Cortex of kidney (tissue), 1 donor: ENCODE results near the gene SLX1A.
"Not testable (repeated sequence)": the region's sequence is repeated elsewhere in the genome, so short reads cannot be mapped to it uniquely, and the experiment has no call there.

Experiments
- DNase-seq: peaks from one replicate; lab custom pipeline; 2025; lab: John Stamatoyannopoulos, UW

Gene SLX1A

DNA sequence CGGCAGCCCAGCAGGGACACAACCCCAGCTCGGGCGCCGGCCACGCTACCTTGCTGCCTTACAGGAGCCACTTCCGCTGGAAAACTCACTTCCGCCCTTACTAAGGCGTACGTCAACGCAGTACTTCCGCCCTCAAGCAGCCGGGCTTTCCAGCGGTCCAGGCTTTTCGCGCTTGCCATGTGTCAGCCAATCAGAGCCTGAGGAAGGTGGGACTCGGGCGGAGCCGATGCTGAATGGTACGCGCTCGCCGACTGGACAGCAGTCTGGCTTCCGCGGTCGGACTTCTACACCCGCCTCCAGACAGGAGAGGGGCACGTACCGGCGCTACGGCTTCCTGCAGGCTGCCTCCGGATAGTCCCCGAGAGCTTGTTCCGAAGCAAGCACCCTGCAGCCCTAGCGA, at the start of gene SLX1A, which contains the start of gene BOLA2B:
Gene SLX1A (plus strand): TSS at position 261 of the 400 bp plus-strand sequence. CDS start 210 bp downstream, outside the sequence.
Gene BOLA2B (minus strand): TSS at position 52 of the 400 bp plus-strand sequence. CDS start 71 bp downstream, outside the sequence.
- not testable (repeated sequence) for DNase-seq

DNA sequence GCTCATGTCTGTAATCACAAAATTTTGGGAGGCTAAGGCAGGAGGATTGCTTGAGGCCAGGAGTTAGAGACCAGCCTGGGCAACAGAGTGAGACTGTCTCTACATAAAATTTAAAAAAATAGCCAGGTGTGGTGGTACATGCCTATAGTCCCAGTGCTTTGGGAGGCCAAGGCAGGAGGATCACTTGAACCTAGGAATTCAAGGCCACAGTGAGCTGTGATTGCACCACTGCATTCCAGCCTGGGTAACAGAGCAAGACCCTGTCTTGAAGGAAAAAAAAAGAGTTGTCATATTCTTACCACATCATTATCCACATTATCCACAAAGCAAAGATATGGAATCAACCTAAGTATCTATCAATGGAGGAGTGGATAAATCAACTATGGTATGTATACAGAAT, 49.7 kb upstream of the SLX1A start:
- DNase-seq: no peak

DNA sequence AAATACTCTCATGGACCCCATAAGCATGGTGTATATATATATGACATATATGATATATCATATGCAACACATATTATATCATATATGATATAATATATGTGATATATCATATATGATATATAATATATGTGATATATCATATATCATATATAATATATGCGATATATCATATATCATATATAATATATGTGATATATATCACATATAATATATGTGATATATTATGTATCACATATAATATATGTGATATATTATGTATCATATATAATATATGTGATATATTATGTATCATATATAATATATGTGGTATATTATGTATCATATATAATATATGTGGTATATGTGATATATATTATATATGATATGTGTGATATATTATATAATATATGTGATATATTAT, 48.8 kb upstream of the SLX1A start:
- DNase-seq: no peak

DNA sequence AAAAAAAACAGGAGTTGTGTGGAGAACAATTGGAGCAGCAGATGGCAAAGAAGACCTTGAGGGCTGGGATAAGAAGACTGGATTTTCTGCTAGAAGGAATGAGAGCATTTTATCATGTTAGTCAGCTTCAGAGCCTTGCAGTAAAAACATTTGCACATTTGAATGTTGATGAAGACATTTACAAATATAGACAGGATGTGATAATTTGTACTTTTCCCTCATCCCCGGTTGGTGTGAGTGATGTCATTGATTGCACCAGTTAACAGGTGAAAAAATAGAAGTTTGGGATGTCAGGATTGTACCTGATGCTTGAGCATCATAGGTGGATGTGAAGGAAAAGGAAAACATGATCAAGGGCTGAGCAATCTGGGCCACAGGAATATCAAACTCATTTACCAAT, 48.0 kb upstream of the SLX1A start:
- no peak for DNase-seq

DNA sequence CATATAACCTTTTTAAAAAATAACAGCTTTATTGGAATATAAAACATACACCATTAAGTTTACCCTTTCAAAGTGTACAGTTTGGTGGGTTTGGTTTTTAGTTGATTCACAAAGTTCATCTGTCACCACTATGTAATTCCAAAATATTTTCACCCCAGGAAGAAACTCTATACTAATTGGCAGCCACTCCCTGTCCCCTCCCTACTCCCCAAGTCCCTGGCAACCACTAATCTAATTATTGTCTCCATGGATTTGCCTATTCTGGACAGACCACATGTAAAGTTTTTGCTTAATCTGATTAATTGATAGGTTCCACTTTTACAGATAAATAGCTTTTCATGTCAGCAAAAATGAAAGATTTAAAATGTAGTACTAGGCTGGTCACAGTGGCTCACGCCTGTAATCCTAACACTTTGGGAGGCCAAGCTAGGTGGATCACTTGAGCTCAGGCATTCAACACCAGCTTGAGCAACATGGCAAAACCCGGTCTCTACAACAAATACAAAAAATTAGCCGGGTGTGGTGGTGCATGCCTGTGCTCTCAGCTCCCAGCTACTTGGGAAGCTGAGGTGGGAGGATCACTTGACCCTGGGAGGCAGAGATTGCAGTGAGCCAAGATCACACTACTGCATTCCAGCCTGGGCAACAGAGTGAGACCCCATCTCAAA, 45.7 kb upstream of the SLX1A start:
- no peak for DNase-seq

DNA sequence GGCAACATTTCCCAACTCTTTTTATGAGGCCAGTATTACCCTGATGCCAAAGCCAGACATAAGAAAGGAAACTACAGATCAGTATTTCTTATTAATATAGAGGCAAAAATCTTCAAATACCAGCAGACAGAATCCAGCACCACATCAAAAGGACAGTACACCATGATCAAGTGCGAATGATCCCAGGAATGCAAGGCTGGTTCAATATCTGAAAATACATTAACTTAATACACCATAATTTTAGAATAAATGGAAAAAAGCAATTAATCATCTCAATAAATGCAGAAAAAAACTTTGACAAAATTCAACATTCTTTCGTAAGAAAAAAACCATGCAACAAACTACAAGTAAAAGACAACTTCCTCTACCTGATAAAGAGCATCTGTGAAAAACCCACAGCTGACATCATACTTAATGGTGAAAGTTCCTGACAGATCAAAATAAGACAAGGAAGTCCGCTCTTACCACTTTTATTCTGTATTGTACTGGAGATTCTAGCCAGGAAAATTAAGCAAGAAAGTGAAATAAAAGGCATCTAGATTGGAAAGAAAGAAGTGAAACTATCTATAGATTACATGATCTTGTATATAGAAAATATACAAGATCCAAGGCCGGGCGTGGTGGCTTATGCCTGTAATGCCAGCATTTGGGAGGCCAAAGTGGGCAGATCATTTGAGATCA, 44.3 kb upstream of the SLX1A start:
- DNase-seq: no peak

DNA sequence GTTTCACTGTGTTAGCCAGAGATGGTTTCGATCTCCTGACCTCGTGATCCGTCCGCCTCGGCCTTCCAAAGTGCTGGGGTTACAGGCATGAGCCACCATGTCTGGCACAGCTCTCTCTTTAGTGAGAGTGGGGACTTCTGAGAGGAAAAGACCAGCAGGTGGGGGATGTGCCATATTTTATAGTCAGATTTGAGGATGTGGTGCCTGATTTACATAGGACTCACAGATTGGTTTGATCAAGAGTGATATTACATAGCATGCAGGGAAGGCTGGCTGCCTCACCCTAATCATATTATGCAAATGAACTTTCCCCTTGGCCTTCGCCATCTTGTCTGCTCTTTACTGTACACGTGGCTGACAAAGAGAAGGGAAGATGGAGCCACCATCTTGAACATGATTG, 42.6 kb upstream of the SLX1A start:
- no peak for DNase-seq

DNA sequence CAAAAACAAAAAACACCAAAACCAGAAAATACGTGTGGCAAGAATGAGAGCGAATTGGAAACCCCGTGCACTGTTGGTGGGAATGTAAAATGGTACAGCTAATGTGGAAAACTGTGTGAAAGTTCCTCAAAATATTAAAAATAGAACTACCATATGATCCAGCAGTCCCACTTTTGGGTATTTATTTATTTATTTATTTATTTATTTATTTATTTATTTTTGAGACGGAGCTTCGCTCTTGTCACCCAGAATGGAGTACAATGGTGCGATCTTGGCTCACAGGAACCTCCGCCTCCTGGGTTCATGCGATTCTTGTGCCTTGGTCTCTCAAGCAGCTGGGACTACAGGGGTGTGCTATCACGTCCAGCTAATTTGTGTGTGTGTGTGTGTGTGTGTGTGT, 41.2 kb upstream of the SLX1A start:
- DNase-seq: no peak

DNA sequence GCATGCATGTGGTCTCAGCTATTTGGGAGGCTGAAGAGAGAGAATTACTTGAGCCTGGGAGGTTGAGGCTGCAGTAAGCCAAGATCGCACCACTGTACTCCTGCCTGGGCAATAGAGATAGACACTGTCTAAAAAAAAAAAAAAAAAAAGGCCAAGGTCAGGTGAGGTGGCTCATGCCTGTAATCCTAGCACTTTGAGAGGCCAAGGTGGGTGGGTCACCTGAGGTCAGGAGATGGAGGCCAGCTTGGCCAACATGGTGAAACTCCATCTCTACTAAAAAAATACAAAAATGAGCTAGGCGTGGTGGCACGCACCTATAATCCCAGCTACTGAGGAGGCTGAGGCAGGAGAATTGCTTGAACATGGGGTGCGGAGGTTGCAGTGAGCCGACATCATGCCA, 38.5 kb upstream of the SLX1A start:
- DNase-seq: no peak

DNA sequence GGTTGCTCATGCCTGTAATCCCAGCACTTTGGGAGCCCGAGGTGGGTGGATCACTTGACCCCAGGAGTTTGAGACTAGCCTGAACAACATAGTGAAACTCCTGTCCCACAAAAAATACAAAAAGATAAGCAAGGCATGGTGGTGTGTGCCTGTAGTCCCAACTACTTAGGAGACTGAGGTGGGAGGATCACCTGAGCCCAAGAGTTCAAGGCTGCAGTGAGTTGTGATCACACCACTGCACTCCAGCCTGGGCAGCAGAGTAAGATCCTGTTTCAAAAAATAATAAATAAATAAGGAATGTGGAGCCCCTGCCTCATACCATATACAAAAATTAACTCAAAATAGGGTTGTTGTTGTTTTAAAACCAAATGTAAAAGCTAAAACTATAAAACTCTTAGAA, 36.5 kb upstream of the SLX1A start:
- DNase-seq: no peak

DNA sequence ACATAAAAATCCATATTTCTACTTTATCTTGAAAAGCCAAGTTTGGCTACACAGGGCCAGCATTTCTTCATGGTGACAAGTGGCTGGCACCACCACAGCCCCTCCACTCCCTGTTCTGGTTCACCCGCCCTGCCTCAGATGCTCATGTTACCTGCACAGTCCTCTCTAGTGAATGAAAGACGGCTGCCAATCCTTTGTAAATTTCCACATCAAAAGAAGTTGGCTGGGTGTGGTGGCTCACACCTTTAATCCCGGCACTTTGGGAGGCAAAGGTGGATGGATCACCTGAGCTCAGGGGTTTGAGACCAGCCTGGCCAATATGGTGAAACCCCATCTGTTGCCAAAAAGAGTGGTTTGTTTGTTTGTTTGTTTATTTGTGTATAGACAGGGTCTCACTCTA, 30.1 kb upstream of the SLX1A start:
- DNase-seq: no peak

DNA sequence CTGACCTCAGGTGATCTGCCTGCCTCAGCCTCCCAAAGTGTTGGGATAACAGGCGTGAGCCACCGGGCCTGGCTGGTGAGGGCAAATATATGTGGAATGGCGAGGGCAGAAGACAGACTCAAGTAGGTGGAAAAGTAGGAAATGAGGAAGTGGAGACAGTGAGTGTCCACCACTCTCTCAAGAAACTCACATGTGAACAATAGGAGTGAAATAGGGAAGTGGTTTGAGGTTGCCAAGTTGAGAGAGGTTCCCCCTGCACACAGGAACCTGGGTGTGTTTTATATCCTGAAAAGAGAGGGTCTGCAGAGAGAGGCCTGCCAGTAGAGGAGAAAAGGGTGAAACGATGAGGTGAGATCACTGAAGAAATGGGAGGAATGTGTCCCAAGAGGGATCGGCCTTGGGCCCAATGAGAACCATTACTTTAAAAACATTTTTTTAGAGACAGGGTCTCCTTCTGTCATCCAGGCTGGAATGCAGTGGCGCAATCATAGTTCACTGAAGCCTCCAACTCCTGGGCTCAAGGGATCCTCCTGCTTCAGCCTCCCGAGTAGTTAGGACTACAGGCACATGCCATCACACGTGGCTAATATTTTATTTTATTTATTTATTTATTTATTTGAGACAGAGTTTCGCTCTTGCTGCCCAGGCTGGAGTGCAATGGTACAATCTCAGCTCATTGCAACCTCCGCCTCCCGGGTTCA, 27.3 kb upstream of the SLX1A start:
- no peak for DNase-seq

DNA sequence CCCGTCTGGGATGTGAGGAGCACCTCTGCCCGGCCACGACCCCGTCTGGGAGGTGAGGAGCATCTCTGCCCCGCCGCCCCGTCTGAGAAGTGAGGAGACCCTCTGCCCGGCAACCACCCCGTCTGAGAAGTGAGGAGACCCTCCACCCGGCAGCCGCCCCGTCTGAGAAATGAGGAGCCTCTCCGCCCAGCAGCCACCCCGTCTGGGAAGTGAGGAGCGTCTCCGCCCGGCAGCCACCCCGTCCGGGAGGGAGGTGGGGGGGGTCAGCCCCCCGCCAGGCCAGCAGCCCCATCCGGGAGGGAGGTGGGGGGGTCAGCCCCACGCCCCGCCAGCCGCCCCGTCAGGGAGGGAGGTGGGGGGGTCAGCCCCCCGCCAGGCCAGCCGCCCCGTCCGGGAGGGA, 24.9 kb upstream of the SLX1A start:
- DNase-seq: not testable (repeated sequence)

DNA sequence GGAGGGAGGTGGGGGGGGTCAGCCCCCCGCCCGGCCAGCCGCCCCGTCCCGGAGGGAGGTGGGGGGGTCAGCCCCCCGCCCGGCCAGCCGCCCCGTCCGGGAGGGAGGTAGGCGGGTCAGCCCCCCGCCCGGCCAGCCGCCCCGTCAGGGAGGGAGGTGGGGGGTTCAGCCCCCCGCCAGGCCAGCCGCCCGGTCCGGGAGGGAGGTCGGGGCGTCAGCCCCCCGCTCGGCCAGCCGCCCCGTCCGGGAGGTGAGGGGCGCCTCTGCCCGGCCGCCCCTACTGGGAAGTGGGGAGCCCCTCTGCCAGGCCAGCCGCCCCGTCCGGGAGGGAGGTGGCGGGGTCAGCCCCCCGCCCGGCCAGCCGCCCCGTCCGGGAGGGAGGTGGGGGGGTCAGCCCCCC, 24.3 kb upstream of the SLX1A start:
- DNase-seq: not testable (repeated sequence)

DNA sequence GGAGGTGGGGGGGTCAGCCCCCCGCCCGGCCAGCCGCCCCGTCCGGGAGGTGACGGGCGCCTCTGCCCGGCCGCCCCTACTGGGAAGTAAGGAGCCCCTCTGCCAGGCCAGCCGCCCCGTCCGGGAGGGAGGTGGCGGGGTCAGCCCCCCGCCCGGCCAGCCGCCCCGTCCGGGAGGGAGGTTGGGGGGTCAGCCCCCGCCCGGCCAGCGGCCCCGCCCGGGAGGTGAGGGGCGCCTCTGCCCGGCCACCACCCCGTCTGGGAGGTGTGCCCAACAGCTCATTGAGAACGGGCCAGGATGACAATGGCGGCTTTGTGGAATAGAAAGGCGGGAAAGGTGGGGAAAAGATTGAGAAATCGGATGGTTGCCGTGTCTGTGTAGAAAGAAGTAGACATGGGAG, 23.5 kb upstream of the SLX1A start:
- not testable (repeated sequence) for DNase-seq

DNA sequence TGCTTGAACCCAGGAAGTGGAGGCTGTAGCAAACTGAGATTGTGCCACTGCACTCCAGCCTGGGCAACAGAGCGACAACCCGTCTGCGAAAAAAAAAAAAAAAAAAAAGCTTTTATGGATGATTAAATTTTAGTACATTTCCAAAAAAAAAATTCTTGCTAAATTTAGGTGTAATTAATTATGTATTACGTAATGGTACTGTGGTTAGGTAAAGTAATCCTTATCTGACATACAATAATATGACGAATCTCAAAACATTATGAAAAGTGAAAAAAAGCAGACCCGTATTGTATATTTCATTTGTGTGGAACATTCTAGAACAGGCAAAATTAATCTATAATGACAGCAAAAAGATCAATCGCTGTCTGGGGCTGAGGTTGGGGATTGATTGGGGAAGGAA, 20.6 kb upstream of the SLX1A start:
- no peak for DNase-seq

DNA sequence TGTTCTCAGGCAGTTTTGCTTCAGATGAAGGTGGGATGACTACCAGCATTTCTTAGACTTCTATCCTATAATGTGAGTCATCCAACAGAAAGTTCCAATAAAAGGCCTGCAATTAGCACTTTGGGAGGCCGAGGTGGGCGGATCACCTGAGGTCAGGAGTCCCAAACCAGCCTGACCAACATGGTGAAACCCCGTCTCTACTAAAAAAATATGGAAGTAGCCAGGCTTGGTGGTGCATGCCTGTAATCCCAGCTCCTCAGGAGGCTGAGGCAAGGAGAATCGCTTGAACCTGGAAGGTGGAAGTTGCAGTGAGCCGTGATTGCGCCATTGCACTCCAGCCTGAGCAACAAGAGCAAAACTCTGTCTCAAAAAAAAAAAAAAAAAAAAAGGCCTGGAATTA, 16.8 kb upstream of the SLX1A start:
- not testable (repeated sequence) for DNase-seq

DNA sequence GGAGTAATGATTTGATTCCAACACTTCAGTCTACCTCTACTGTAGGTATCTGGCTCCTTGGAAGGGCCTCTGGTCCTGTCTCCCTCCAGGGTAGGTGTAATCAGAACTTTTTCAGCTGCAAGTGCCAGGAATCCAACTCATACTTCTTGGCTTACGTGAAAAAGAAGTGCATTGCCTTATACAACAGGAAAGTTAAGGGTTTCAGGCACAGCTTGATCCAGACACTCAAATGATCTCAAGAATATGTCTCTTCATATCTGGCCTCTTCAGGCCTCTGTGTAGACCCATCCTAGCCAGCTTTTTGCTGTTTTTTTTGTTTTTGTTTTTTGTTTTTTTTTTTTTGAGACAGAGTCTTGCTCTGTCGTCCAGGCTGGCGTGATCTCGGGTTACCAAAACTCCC, 14.5 kb upstream of the SLX1A start:
- no peak for DNase-seq

DNA sequence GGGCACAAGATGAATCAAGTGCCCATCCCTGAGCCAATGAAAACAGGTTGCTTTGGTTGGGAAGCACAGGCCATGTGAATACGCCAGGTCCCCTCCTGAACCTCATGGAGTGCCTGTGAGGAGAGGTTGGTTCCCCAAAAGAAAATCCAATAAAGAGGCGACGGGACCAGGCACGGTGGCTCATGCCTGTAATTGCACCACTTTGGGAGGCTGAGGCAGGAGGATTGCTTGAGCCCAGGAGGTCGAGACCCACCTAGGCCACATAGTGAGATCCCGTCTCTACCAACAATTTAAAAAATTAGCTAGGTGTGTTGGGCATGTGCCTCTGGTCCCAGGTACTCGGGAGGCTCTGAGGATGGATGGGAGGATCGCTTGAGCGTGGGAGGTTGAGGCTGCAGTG, 13.7 kb upstream of the SLX1A start:
- DNase-seq: no peak

DNA sequence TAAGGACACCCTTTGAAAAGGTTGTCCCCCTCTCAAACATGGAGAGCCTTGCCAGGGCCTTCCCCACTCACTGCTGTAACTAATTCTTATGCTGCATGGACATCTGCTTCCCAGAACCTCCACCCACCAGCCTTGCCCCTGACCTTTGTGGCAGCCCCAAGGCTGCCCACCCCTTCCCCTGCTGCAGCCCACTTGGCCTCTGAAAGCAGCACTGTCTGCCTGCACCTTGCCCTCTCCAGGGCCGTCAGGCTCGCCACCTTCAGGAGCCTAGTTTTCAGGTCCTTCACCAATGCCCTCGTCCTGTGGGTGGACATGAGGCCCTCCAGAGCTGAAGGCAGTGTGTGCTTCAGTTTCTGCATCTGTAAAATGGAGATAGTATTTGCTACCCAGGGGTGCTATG, 12.9 kb upstream of the SLX1A start:
- DNase-seq: no peak

DNA sequence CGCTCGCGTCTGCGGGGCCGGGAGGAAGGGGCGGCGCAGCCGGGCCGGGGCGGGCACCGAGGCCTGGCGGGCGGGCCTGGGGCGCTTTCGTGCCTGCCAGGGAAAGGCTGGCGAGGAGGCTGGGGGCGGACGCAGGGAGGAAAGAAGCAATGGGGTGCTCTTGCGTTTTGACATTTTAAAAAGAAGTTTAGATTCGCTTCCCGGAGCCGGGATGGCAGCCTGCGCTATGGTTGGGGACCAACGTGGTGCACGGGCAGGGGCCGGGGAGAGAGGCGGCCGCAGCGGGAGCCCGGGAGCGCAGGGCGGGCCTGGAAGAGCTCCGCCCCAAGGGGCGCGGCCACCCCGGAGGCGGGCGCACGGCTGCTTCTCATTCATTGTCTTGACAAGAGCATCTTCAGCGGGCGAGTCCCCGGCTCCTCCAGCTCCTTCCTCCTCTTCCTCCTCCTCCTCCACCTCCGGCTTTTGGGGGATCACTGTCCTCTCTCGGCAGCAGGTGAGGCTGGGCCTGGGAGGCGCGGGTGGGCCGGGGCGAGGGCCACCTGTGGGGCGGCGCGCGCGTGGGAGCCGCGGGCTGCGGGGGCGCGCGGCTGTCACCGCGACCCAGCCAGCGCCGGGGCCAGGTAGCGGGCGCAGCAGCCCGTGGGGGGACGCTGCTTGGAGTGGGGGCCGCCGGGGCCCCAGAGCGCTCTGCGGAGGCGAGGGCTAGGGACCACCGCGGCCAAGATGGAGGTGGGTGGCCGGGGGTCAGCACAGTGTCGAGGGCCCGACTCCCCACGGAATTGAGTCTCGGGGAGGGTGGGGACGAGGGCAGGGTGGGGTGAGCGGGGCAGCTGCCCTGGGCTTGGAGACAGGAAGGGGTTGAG, 10.2 kb upstream of the SLX1A start, which contains the start of gene CORO1A:
Gene CORO1A (plus strand): TSS at position 370 of the 863 bp plus-strand sequence. CDS start 1,608 bp downstream, outside the sequence.
- DNase-seq: no peak
